Measurements from ENCODE around the gene BBS4. TPM values are rescaled to one million over a fixed set of nuclear protein-coding genes. Genes with fewer than 3 reads are reported as not detected.
"Not testable (repeated sequence)": the region's sequence is repeated elsewhere in the genome, so short reads cannot be mapped to it uniquely, and the experiment has no call there.

Gene BBS4
- total and polyA plus RNA-seq, 2 donors (not counting 3 experiments of a cell fraction or from before 2014, with no cell fraction given) = 6.8 to 7.5 TPM

DNA sequence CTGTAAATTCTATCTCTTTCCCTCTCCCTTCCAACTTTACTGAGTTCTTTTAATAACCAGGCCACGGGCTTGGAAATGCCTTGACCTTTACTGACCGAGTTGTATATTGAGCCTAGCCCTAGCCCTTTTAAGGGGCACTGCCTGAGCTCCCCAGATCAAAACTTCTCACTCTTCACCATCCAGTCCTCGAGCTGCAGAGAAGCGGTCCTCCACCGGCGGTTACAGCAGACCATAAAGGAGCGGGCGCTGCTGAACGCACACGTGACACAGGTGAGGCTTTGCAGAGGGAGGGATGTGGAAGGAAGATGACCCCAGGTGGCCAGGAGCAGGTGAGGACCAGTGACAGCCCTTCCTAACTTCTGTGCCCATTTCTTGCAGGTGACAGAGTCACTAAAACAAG lies 24.9 kb upstream of the BBS4 start:
- H3K36me3 ChIP-seq (ENCODE audit: control insufficient read depth in 2 of 2, extremely low read depth in 1 of 2, insufficient read depth in 2 of 2, low read length in 2 of 2); H3K4me1 ChIP-seq (ENCODE audit: control insufficient read depth, extremely low read depth, insufficient read depth, low read length); H3K4me2 ChIP-seq (ENCODE audit: insufficient read depth, low read length); H3K79me2 ChIP-seq (ENCODE audit: control insufficient read depth, insufficient read depth, low read length); DNase-seq (ENCODE audit: low read depth, low spot score); H4K20me1 ChIP-seq (replicated peaks; ENCODE audit: control insufficient read depth, extremely low read depth, insufficient read depth, low read length); BruUV-seq (replicated peaks); CTCF ChIA-PET; H3K4me3 ChIP-seq (replicated peaks in 1 of 3; ENCODE audit: insufficient read depth in 1 of 3, low read depth in 1 of 3, low read length in 3 of 3); H3K27me3 ChIP-seq (ENCODE audit: control insufficient read depth in 2 of 2, insufficient read depth in 2 of 2, low read length in 2 of 2); H3K9me1 ChIP-seq (replicated peaks; ENCODE audit: control insufficient read depth, extremely low read depth, insufficient read depth, low read length); H3K9ac ChIP-seq (replicated peaks; ENCODE audit: extremely low read depth, insufficient read depth, low read length); H2AFZ ChIP-seq (ENCODE audit: low read depth, low read length); H3K9me3 ChIP-seq (replicated peaks; ENCODE audit: control insufficient read depth, insufficient read depth, low read length); H3K27ac ChIP-seq (ENCODE audit: insufficient read depth, low read depth, low read length); POLR2A ChIA-PET; intact Hi-C loops (cut with micrococcal nuclease); FAIRE-seq; dilution Hi-C loops (cut with MboI; ENCODE audit: extremely low pct_ligation_motif_present, low sequenced_read_pairs): not testable (repeated sequence)

DNA sequence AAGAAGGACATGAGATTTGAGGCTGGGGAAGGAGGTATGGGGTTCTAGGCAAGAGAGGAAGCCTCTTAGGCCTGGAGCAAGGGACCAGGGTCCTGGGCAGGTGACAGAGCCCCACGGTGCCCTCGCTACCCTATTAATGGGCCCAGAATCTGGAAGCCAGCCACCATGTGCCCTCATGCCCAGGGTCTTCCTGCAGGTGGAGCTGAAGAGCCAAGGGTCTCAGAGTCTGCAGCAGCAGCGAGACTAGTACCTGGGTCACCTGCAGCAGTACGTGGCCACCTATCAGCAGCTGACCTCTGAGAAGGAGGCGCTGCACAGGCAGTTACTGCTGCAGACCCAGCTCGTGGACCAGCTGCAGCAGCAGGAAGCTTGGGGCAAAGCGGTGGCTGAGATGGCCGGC lies 22.1 kb upstream of the BBS4 start:
- H3K27me3 ChIP-seq (ENCODE audit: control insufficient read depth in 2 of 2, insufficient read depth in 2 of 2, low read length in 2 of 2); H3K27ac ChIP-seq (ENCODE audit: insufficient read depth, low read depth, low read length); H2AFZ ChIP-seq (ENCODE audit: low read depth, low read length); dilution Hi-C loops (cut with MboI; ENCODE audit: extremely low pct_ligation_motif_present, low sequenced_read_pairs); BruUV-seq (replicated peaks); CTCF ChIA-PET; H3K4me1 ChIP-seq (ENCODE audit: control insufficient read depth, extremely low read depth, insufficient read depth, low read length); DNase-seq (ENCODE audit: low read depth, low spot score); H3K9ac ChIP-seq (replicated peaks; ENCODE audit: extremely low read depth, insufficient read depth, low read length); H4K20me1 ChIP-seq (replicated peaks; ENCODE audit: control insufficient read depth, extremely low read depth, insufficient read depth, low read length); H3K4me3 ChIP-seq (replicated peaks in 1 of 3; ENCODE audit: insufficient read depth in 1 of 3, low read depth in 1 of 3, low read length in 3 of 3); intact Hi-C loops (cut with micrococcal nuclease); H3K4me2 ChIP-seq (ENCODE audit: insufficient read depth, low read length); H3K79me2 ChIP-seq (ENCODE audit: control insufficient read depth, insufficient read depth, low read length); H3K9me1 ChIP-seq (replicated peaks; ENCODE audit: control insufficient read depth, extremely low read depth, insufficient read depth, low read length); H3K9me3 ChIP-seq (replicated peaks; ENCODE audit: control insufficient read depth, insufficient read depth, low read length); H3K36me3 ChIP-seq (ENCODE audit: control insufficient read depth in 2 of 2, extremely low read depth in 1 of 2, insufficient read depth in 2 of 2, low read length in 2 of 2); POLR2A ChIA-PET; FAIRE-seq: not testable (repeated sequence)

DNA sequence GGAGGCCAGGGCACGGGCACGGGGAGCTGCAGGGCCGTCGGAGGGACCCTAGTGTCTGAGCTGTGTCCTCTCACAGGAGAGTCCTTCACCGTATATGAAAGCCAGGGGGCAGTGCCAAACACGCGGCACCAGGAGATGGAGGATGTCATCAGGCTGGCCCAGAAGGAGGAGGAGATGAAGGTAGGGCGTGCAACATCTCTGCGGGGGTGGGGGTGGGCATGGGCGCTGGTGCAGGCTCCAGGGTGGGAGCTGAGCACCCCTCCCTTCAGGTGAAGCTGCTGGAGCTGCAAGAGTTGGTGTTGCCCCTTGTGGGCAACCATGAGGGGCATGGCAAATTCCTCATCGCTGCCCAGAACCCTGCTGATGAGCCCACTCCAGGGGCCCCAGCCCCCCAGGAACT lies 20.3 kb upstream of the BBS4 start:
- H3K27me3 ChIP-seq (ENCODE audit: control insufficient read depth in 2 of 2, insufficient read depth in 2 of 2, low read length in 2 of 2); H3K27ac ChIP-seq (ENCODE audit: insufficient read depth, low read depth, low read length); POLR2A ChIA-PET; intact Hi-C loops (cut with micrococcal nuclease); H3K4me2 ChIP-seq (ENCODE audit: insufficient read depth, low read length); H2AFZ ChIP-seq (ENCODE audit: low read depth, low read length); CTCF ChIA-PET; DNase-seq (ENCODE audit: low read depth, low spot score); H3K4me1 ChIP-seq (ENCODE audit: control insufficient read depth, extremely low read depth, insufficient read depth, low read length); H3K9me1 ChIP-seq (replicated peaks; ENCODE audit: control insufficient read depth, extremely low read depth, insufficient read depth, low read length); H3K4me3 ChIP-seq (replicated peaks in 1 of 3; ENCODE audit: insufficient read depth in 1 of 3, low read depth in 1 of 3, low read length in 3 of 3); H3K9ac ChIP-seq (replicated peaks; ENCODE audit: extremely low read depth, insufficient read depth, low read length); H3K79me2 ChIP-seq (ENCODE audit: control insufficient read depth, insufficient read depth, low read length); H4K20me1 ChIP-seq (replicated peaks; ENCODE audit: control insufficient read depth, extremely low read depth, insufficient read depth, low read length); H3K36me3 ChIP-seq (ENCODE audit: control insufficient read depth in 2 of 2, extremely low read depth in 1 of 2, insufficient read depth in 2 of 2, low read length in 2 of 2); H3K9me3 ChIP-seq (replicated peaks; ENCODE audit: control insufficient read depth, insufficient read depth, low read length); FAIRE-seq; dilution Hi-C loops (cut with MboI; ENCODE audit: extremely low pct_ligation_motif_present, low sequenced_read_pairs); BruUV-seq (replicated peaks): not testable (repeated sequence)

DNA sequence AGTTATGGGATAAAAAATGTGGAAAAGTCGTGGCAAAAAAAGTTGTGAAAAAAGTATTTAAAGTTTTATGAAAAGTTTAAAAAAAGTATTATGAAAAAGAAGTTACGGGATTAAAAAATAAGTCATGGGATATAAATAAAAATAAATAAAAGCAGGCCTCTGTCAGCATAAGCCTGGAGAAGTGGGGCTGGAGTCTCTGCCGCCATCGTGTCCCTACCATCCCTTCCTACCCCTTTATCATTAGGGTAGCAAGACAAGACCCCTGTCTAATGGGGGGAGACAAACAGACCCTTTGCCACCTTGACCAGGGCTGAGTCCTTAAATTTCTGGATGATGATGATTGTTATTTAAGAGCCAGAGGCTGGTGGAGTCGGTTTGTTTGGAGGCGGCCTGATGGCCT lies 16.2 kb upstream of the BBS4 start:
- intact Hi-C loops (cut with micrococcal nuclease) = loop anchor here (10.0 kb wide), 1 partner anchor 355 kb away; no protein-coding TSS in a partner anchor
- not testable (repeated sequence) for H3K9me3 ChIP-seq (replicated peaks; ENCODE audit: control insufficient read depth, insufficient read depth, low read length)

More for the DNA sequence above, 16.2 kb upstream of the BBS4 start:
- H3K4me1 ChIP-seq (ENCODE audit: control insufficient read depth, extremely low read depth, insufficient read depth, low read length); H3K27ac ChIP-seq (ENCODE audit: insufficient read depth, low read depth, low read length); dilution Hi-C loops (cut with MboI; ENCODE audit: extremely low pct_ligation_motif_present, low sequenced_read_pairs); H3K4me2 ChIP-seq (ENCODE audit: insufficient read depth, low read length); H3K4me3 ChIP-seq (replicated peaks in 1 of 3; ENCODE audit: insufficient read depth in 1 of 3, low read depth in 1 of 3, low read length in 3 of 3); DNase-seq (ENCODE audit: low read depth, low spot score); H2AFZ ChIP-seq (ENCODE audit: low read depth, low read length); BruUV-seq (replicated peaks); FAIRE-seq; CTCF ChIA-PET; H3K79me2 ChIP-seq (ENCODE audit: control insufficient read depth, insufficient read depth, low read length); POLR2A ChIA-PET; H4K20me1 ChIP-seq (replicated peaks; ENCODE audit: control insufficient read depth, extremely low read depth, insufficient read depth, low read length); H3K9ac ChIP-seq (replicated peaks; ENCODE audit: extremely low read depth, insufficient read depth, low read length); H3K36me3 ChIP-seq (ENCODE audit: control insufficient read depth in 2 of 2, extremely low read depth in 1 of 2, insufficient read depth in 2 of 2, low read length in 2 of 2); H3K9me1 ChIP-seq (replicated peaks; ENCODE audit: control insufficient read depth, extremely low read depth, insufficient read depth, low read length): not testable (repeated sequence)
- H3K27me3 ChIP-seq (ENCODE audit: control insufficient read depth in 2 of 2, insufficient read depth in 2 of 2, low read length in 2 of 2) = peaks cover 2 to 14% of the 10 kb centered on the region in 2 experiments
